ENCODE data around the gene CCDC14. TPM values are rescaled to one million over a fixed set of nuclear protein-coding genes. Genes with fewer than 3 reads are reported as not detected.
"Not testable (repeated sequence)": the region's sequence is repeated elsewhere in the genome, so short reads cannot be mapped to it uniquely, and the experiment has no call there.

Gene CCDC14
- polyA plus RNA-seq, 1 donor from 2014 or later: 266 TPM

DNA sequence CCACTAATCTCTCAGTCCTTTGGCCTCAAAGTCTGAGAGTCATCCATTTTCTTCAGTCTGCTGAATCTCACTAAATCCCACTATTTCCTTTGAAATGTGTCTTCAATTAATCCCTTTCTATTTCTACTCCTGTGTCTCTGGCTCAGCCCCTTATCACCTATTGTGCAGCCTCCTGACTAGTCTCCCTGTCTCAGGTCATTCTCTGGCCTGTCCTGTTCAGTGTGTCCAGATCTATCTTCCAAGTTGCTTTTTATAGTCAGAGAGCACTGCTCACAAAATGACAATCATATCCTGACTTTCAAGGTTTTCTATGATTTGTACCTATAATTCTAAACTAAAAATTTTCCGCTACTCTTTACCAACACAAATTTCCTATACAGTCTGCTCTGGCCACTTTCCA lies 23.3 kb upstream of the CCDC14 start:
- Histone ChIP-seq H2AFZ (ENCODE audit: low read depth, low read length) (no peak overlapping the region), H3F3A (ENCODE audit: insufficient read depth, low read length, poor library complexity, severe bottlenecking) (no peaks in the 10 kb centered on the region), H3K36me3 (ENCODE audit: insufficient read depth, low read length) (no peaks in the 10 kb centered on the region), H3K27ac (ENCODE audit: low read length) (no peak overlapping the region), H3K9me3 (ENCODE audit: low read length) (no peaks in the 10 kb centered on the region), H3K4me3 (ENCODE audit: low read length) (no peak overlapping the region), H3K27me3 (ENCODE audit: insufficient read depth, low read depth, low read length) (peaks cover 2% of the 10 kb centered on the region), H3K79me2 (replicated peaks; ENCODE audit: insufficient read depth, low read length) (no peaks in the 10 kb centered on the region), H4K20me1 (ENCODE audit: insufficient read depth) (no peaks in the 10 kb centered on the region), H3K4me2 (ENCODE audit: low read length) (no peak overlapping the region), H3K9me2 (ENCODE audit: insufficient read depth, low read length) (no peaks in the 10 kb centered on the region), H3K9ac (ENCODE audit: low read length) (no peak overlapping the region)
- TF ChIP-seq, protein P1, sequence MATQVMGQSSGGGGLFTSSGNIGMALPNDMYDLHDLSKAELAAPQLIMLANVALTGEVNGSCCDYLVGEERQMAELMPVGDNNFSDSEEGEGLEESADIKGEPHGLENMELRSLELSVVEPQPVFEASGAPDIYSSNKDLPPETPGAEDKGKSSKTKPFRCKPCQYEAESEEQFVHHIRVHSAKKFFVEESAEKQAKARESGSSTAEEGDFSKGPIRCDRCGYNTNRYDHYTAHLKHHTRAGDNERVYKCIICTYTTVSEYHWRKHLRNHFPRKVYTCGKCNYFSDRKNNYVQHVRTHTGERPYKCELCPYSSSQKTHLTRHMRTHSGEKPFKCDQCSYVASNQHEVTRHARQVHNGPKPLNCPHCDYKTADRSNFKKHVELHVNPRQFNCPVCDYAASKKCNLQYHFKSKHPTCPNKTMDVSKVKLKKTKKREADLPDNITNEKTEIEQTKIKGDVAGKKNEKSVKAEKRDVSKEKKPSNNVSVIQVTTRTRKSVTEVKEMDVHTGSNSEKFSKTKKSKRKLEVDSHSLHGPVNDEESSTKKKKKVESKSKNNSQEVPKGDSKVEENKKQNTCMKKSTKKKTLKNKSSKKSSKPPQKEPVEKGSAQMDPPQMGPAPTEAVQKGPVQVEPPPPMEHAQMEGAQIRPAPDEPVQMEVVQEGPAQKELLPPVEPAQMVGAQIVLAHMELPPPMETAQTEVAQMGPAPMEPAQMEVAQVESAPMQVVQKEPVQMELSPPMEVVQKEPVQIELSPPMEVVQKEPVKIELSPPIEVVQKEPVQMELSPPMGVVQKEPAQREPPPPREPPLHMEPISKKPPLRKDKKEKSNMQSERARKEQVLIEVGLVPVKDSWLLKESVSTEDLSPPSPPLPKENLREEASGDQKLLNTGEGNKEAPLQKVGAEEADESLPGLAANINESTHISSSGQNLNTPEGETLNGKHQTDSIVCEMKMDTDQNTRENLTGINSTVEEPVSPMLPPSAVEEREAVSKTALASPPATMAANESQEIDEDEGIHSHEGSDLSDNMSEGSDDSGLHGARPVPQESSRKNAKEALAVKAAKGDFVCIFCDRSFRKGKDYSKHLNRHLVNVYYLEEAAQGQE (IDR thresholded peaks at IDR 0.05; ENCODE audit: borderline replicate concordance): no peak
- TF ChIP-seq, protein P2, sequence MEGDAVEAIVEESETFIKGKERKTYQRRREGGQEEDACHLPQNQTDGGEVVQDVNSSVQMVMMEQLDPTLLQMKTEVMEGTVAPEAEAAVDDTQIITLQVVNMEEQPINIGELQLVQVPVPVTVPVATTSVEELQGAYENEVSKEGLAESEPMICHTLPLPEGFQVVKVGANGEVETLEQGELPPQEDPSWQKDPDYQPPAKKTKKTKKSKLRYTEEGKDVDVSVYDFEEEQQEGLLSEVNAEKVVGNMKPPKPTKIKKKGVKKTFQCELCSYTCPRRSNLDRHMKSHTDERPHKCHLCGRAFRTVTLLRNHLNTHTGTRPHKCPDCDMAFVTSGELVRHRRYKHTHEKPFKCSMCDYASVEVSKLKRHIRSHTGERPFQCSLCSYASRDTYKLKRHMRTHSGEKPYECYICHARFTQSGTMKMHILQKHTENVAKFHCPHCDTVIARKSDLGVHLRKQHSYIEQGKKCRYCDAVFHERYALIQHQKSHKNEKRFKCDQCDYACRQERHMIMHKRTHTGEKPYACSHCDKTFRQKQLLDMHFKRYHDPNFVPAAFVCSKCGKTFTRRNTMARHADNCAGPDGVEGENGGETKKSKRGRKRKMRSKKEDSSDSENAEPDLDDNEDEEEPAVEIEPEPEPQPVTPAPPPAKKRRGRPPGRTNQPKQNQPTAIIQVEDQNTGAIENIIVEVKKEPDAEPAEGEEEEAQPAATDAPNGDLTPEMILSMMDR (IDR thresholded peaks at IDR 0.05; ENCODE audit: poor library complexity, severe bottlenecking): no peak
- TF ChIP-seq EP300 (conservative IDR thresholded peaks at IDR 0.05; ENCODE audit: poor library complexity, severe bottlenecking): no peak
- TF ChIP-seq POLR2AphosphoS5 (IDR thresholded peaks at IDR 0.05): no peak
- no peak for TF ChIP-seq SMC3 (conservative IDR thresholded peaks at IDR 0.05; ENCODE audit: poor library complexity)

- not testable (repeated sequence) for H3K9me2 ChIP-seq (ENCODE audit: insufficient read depth, low read length); H3K9me3 ChIP-seq (ENCODE audit: low read length); H3K79me2 ChIP-seq (replicated peaks; ENCODE audit: insufficient read depth, low read length); H4K20me1 ChIP-seq (ENCODE audit: insufficient read depth); H3K27ac ChIP-seq (ENCODE audit: low read length); H3F3A ChIP-seq (ENCODE audit: insufficient read depth, low read length, poor library complexity, severe bottlenecking); H3K4me2 ChIP-seq (ENCODE audit: low read length); H3K27me3 ChIP-seq (ENCODE audit: insufficient read depth, low read depth, low read length); H2AFZ ChIP-seq (ENCODE audit: low read depth, low read length); H3K4me3 ChIP-seq (ENCODE audit: low read length); H3K36me3 ChIP-seq (ENCODE audit: insufficient read depth, low read length); H3K9ac ChIP-seq (ENCODE audit: low read length)
Measured at GRCh38 chr3:123981317-123981716, 20.3 kb upstream of the CCDC14 start.

DNA sequence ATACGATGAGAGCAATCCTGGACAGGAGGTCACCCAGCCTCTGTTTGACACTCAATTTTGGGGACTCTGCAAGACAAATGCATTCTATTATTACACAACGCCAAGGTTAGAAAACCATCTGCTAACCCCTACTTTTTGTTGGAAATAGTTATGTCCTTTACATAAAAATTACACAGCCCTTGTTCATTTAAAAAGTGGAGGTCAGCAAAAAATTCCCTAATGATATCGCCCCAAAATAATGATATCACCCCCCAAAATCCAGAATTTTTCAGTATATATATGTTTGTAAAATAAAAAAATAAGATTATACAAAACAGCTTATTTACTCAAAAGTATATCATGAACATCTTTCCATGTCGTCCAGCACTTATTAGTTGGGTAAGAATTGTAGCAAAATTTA lies 19.5 kb upstream of the CCDC14 start:
- TF ChIP-seq SMC3 (conservative IDR thresholded peaks at IDR 0.05; ENCODE audit: poor library complexity): no peak
- no peak for TF ChIP-seq RAD21 (conservative IDR thresholded peaks at IDR 0.05)
- TF ChIP-seq, protein P2 (IDR thresholded peaks at IDR 0.05; ENCODE audit: poor library complexity, severe bottlenecking): no peak
- TF ChIP-seq MXI1 (conservative IDR thresholded peaks at IDR 0.05; ENCODE audit: poor library complexity, severe bottlenecking): no peak
- TF ChIP-seq, protein P1 (IDR thresholded peaks at IDR 0.05; ENCODE audit: borderline replicate concordance): no peak
- no peak for TF ChIP-seq EP300 (conservative IDR thresholded peaks at IDR 0.05; ENCODE audit: poor library complexity, severe bottlenecking)
- TF ChIP-seq EZH2 (IDR thresholded peaks at IDR 0.05; ENCODE audit: borderline replicate concordance, insufficient read depth, low read length, poor library complexity, severe bottlenecking): no peak
- TF ChIP-seq POLR2AphosphoS5 (IDR thresholded peaks at IDR 0.05): no peak
- no peak for TF ChIP-seq TAF1 (IDR thresholded peaks at IDR 0.05; ENCODE audit: low read depth)
- H3K9me3 ChIP-seq (ENCODE audit: low read length): no peaks in the 10 kb centered on the region
- no peaks in the 10 kb centered on the region for H3K36me3 ChIP-seq (ENCODE audit: insufficient read depth, low read length)
- no peak overlapping the region for H3K4me3 ChIP-seq (ENCODE audit: low read length)
- no peak overlapping the region for H3K9ac ChIP-seq (ENCODE audit: low read length)
- H3K9me2 ChIP-seq (ENCODE audit: insufficient read depth, low read length): no peaks in the 10 kb centered on the region
- no peaks in the 10 kb centered on the region for H4K20me1 ChIP-seq (ENCODE audit: insufficient read depth)
- H3K27me3 ChIP-seq (ENCODE audit: insufficient read depth, low read depth, low read length): no peaks in the 10 kb centered on the region
- no peak overlapping the region for H2AFZ ChIP-seq (ENCODE audit: low read depth, low read length)
- no peaks in the 10 kb centered on the region for H3F3A ChIP-seq (ENCODE audit: insufficient read depth, low read length, poor library complexity, severe bottlenecking)
- H3K79me2 ChIP-seq (replicated peaks; ENCODE audit: insufficient read depth, low read length): no peaks in the 10 kb centered on the region
- no peak overlapping the region for H3K27ac ChIP-seq (ENCODE audit: low read length)
- no peak overlapping the region for H3K4me2 ChIP-seq (ENCODE audit: low read length)
